VCaP (cell line): ENCODE measurements around the gene POLA1.
A peak's percentile ranks its signal among the peaks of the same experiment; 100 is the strongest.

Source experiments
- H3K27ac ChIP-seq: fragments of 450-650 bp; 2 replicates; pipeline ENCODE4 v1.5.1; 2017
- TF ChIP-seq, protein P1 (sequence below): fragments of 450-650 bp; conservative IDR thresholded peaks from 2 replicates; pipeline ENCODE4 v1.5.1; 2017; ENCODE audit warnings: mild to moderate bottlenecking, moderate library complexity

POLA1 gene

DNA sequence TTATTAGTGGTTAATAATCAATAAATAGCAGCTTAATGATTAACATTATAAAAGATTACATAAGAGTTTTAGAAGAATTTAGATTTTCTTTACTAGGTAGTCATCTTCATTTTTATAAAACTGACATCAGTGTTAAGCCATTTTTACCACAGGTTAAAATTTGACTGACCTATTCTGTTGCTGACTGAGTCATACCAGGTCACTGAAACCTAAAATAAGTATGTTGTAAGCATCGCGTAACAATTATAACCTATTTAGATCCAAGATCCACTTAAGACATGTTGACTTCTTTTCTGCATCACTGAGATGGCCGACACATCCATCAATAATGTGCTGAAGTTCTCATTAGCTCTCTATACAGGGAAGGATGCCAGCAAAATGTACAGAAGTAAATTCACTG lies 285.4 kb downstream of the POLA1 start:
- TF ChIP-seq, protein P1, sequence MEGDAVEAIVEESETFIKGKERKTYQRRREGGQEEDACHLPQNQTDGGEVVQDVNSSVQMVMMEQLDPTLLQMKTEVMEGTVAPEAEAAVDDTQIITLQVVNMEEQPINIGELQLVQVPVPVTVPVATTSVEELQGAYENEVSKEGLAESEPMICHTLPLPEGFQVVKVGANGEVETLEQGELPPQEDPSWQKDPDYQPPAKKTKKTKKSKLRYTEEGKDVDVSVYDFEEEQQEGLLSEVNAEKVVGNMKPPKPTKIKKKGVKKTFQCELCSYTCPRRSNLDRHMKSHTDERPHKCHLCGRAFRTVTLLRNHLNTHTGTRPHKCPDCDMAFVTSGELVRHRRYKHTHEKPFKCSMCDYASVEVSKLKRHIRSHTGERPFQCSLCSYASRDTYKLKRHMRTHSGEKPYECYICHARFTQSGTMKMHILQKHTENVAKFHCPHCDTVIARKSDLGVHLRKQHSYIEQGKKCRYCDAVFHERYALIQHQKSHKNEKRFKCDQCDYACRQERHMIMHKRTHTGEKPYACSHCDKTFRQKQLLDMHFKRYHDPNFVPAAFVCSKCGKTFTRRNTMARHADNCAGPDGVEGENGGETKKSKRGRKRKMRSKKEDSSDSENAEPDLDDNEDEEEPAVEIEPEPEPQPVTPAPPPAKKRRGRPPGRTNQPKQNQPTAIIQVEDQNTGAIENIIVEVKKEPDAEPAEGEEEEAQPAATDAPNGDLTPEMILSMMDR: no peak
- no peak overlapping the region for H3K27ac ChIP-seq

- TF ChIP-seq, protein P1: no peak
- no peak overlapping the region for H3K27ac ChIP-seq
These were observed 287.3 kb downstream of the POLA1 start for GRCh38 chrX:24981030-24981429.

DNA sequence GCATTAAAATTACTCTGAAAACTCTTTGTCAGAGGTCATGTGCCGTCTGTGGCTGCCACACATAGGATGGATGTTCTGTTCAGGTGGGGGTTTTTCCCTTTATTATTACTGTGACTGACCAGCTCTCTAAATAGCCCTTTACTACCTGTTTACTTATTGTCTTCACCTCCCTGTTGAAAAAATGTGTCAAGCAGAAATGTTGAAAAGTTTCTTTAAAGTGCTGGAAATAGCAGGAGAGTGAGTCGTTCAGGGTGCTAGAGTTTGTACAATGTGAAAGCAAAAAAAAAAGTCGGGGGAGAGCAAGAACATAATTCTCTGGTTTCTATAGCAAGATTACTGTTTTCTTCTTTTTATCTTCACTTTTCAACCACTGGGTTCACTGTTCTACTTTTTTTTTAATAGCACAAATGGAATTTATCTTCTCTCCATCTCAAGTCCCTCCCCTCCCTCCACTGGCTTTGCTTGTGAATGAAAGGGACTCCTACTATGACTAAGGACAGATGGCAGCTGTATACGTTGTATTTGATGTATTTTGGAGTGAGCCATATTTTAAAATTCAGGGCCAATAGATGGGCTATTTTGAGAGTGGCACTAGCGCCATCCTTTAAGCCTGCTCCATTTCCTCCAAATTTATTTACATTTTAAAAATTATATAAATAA lies 288.7 kb downstream of the POLA1 start:
- TF ChIP-seq, protein P1: no peak

DNA sequence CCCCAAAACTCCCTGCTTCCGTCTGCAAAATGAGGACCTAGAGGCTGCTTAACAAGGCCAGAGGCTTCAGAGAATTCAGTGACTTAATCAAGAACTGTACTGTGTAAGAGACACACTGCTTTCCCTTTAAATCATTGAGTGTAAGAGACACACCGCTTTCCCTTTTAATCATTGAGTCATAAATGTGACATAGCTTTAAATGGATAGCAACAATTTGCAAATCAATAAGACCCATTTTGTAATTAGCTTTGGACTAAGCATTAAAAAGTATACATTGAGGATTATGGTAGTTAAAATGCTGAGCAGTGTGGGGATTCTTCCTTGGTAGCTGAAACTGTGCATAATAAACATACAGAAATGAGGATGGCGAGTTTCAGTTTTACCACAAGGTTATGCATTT lies 290.2 kb downstream of the POLA1 start:
- TF ChIP-seq, protein P1: no peak
- no peak overlapping the region for H3K27ac ChIP-seq

More for the DNA sequence above, 288.7 kb downstream of the POLA1 start:
- no peak overlapping the region for H3K27ac ChIP-seq

DNA sequence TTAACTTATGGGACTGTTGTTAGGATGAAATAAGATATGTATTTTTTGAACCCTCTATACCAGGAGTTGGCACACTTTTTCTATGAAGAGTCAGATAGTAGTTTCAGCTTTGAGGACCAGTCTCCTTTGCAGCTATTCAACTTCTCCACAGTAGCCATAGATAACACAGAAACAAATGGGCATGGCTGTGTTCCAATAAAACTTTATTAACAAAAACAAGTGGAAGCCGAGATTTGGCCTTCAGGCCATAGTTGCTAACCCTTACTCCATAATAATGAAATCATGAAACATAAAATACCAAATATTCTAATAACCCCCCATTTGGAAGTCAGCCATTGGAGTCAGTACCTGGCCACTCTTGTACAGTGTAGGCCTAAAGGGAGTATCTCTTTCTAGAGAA lies 291.4 kb downstream of the POLA1 start:
- H3K27ac ChIP-seq: no peak overlapping the region
- TF ChIP-seq, protein P1: no peak

GRCh38 chrX:24987731-24988130 lies 294.0 kb downstream of the POLA1 start:
- H3K27ac ChIP-seq: peak overlapping the region; percentile 69
- TF ChIP-seq, protein P1: no peak

DNA sequence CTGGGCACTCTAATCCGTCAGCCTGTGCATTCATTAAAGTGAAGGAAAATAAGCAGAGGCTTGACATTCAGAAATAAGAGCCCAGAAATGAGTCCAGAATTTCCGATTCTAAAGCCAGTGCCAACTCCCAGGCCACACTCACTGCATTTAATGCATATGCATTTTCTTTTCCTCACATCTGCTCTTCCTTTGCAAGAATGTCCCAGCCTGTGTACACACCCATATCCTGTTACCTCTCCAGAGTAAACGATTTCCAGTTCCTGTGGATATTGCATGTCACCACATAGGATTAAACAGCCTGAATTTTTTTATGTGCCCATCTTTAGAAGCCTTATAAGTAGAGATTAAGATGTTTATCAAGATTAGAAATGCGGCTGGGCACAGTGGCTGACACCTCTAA lies 294.6 kb downstream of the POLA1 start:
- H3K27ac ChIP-seq: peak overlapping the region; percentile 69
- TF ChIP-seq, protein P1: no peak
